Stimulated activated CD8-positive, alpha-beta memory T cell treated with anti-CD3 and anti-CD28 coated beads, Interleukin-12 subunit alpha, Interleukin-12 subunit beta, amount 100 ng/mL, for 24 hours (primary cell): Measurements from ENCODE around the gene HECW1.

ENCODE experiments used
- DNase-seq: peaks from one replicate; pipeline ENCODE4 v3.0.0-alpha.2; 2020; ENCODE audit errors: extremely low read depth

Gene HECW1

GRCh38 chr7:43612599-43613589 lies 500.4 kb downstream of the HECW1 start:
- DNase-seq, result no peak
